IMR-90 (cell line): ENCODE results near the gene OR5AR1. TPM values are rescaled to one million over a fixed set of nuclear protein-coding genes. Genes with fewer than 3 reads are reported as not detected.

Source experiments
- ATAC-seq: fragments of 200-7000 bp; cut with Tn5 transposase; 2 replicates; pipeline ENCODE4 v1.9.1; 2020; ENCODE audit warnings: low read depth, mild to moderate bottlenecking, moderate library complexity
- BruUV-seq: library from RNA; stranded (reverse); fragments of 400-500 nt; replicated peaks from 2 replicates; lab custom pipeline; 2021; lab: Mats Ljungman, UMichigan
- CTCF ChIA-PET: fragments of 300-600 bp; formaldehyde crosslinking; extraction: SDS; loops from one replicate; lab custom pipeline; 2021; ENCODE audit warnings: antibody characterized with exemption; lab: Yijun Ruan, JAX
- POLR2A ChIA-PET: fragments of 300-600 bp; sonication (Branson Sonifier 250); formaldehyde crosslinking; loops from one replicate; lab custom pipeline; 2022; ENCODE audit warnings: antibody characterized with exemption; ENCODE audit not compliant: unreplicated experiment; lab: Charles Lee
- DNase-seq: peaks from one replicate; pipeline ENCODE4 v3.0.0; 2013
- H2AFZ ChIP-seq: replicated peaks from 2 replicates; pipeline ENCODE3; 2013; ENCODE audit warnings: low read length, mild to moderate bottlenecking; ENCODE audit not compliant: poor library complexity
- H2AK5ac ChIP-seq: 2 replicates; pipeline ENCODE4 v1.6.1; 2013; ENCODE audit warnings: low read depth, low read length, inconsistent platforms
- H2AK9ac ChIP-seq: replicated peaks from 2 replicates; pipeline ENCODE3; 2013; ENCODE audit warnings: mild to moderate bottlenecking, low read depth, low read length, moderate library complexity; ENCODE audit not compliant: poor library complexity
- H2BK120ac ChIP-seq: 2 replicates; pipeline ENCODE4 v1.6.1; 2013; ENCODE audit warnings: low read depth, low read length, inconsistent platforms
- H2BK15ac ChIP-seq: 3 replicates; pipeline ENCODE4 v1.6.1; 2013; ENCODE audit warnings: low read depth, low read length, inconsistent platforms
- H2BK20ac ChIP-seq: 2 replicates; pipeline ENCODE4 v1.6.1; 2013; ENCODE audit warnings: low read depth, mild to moderate bottlenecking, inconsistent platforms, low read length, moderate library complexity
- H2BK5ac ChIP-seq: 2 replicates; pipeline ENCODE4 v1.6.1; 2013; ENCODE audit warnings: mild to moderate bottlenecking, low read depth, low read length, inconsistent platforms; ENCODE audit not compliant: poor library complexity, severe bottlenecking
- H3K14ac ChIP-seq: replicated peaks from 2 replicates; pipeline ENCODE4 v1.6.1; 2013; ENCODE audit warnings: low read depth, low read length, inconsistent platforms
- H3K18ac ChIP-seq: 2 replicates; pipeline ENCODE4 v1.6.1; 2013; ENCODE audit warnings: low read depth, low read length, control low read depth
- H3K23ac ChIP-seq: 2 replicates; pipeline ENCODE4 v1.6.1; 2013; ENCODE audit warnings: low read depth, low read length, inconsistent platforms
- H3K27ac ChIP-seq: 2 replicates; pipeline ENCODE4 v1.5.1; 2013; ENCODE audit warnings: mild to moderate bottlenecking, control low read depth, low read length; ENCODE audit not compliant: insufficient read depth
- H3K27me3 ChIP-seq: 2 replicates; pipeline ENCODE4 v1.6.1; 2013; ENCODE audit warnings: low read length; ENCODE audit not compliant: control insufficient read depth, insufficient read depth
- H3K36me3 ChIP-seq: 2 replicates; pipeline ENCODE4 v1.6.1; 2013; ENCODE audit warnings: low read length, mixed read lengths; ENCODE audit not compliant: control insufficient read depth, insufficient read depth
- H3K4ac ChIP-seq: 2 replicates; pipeline ENCODE4 v1.6.1; 2013; ENCODE audit warnings: low read depth, low read length, inconsistent platforms
- H3K4me1 ChIP-seq: 2 replicates; pipeline ENCODE4 v1.6.1; 2013; ENCODE audit warnings: low read length, mixed read lengths; ENCODE audit not compliant: control insufficient read depth, insufficient read depth
- H3K4me2 ChIP-seq: 2 replicates; pipeline ENCODE4 v1.6.1; 2013; ENCODE audit warnings: low read depth, mild to moderate bottlenecking, control low read depth, low read length, moderate library complexity
- H3K4me3 ChIP-seq: 2 replicates; pipeline ENCODE4 v1.5.1; 2013; ENCODE audit warnings: low read depth, mild to moderate bottlenecking, control low read depth, low read length, moderate library complexity; ENCODE audit not compliant: insufficient read depth
- H3K56ac ChIP-seq: 2 replicates; pipeline ENCODE4 v1.6.1; 2013; ENCODE audit warnings: low read length, inconsistent platforms; ENCODE audit not compliant: insufficient read depth; ENCODE audit errors: extremely low read depth
- H3K79me1 ChIP-seq, 2 experiments: 2 replicates each; pipeline ENCODE4 v1.6.1; 2013; ENCODE audit warnings: low read length in 2 of 2, inconsistent platforms in 1 of 2, low read depth in 1 of 2
- H3K9ac ChIP-seq: 2 replicates; pipeline ENCODE4 v1.6.1; 2013; ENCODE audit warnings: low read depth, low read length, control low read depth
- H3K9me1 ChIP-seq: 2 replicates; pipeline ENCODE4 v1.6.1; 2013; ENCODE audit warnings: low read length, inconsistent platforms; ENCODE audit not compliant: insufficient read depth
- H3K9me3 ChIP-seq: 2 replicates; pipeline ENCODE4 v1.6.1; 2013; ENCODE audit warnings: low read length; ENCODE audit not compliant: control insufficient read depth, insufficient read depth
- H4K20me1 ChIP-seq: 2 replicates; pipeline ENCODE4 v1.6.1; 2013; ENCODE audit warnings: low read length, inconsistent platforms; ENCODE audit not compliant: insufficient read depth
- H4K5ac ChIP-seq: 2 replicates; pipeline ENCODE4 v1.6.1; 2013; ENCODE audit warnings: mild to moderate bottlenecking, low read depth, low read length, control low read depth
- H4K8ac ChIP-seq, 2 experiments: 2 replicates each; pipeline ENCODE4 v1.6.1; 2013; ENCODE audit warnings: low read depth in 2 of 2, low read length in 2 of 2, control low read depth in 1 of 2, inconsistent platforms in 1 of 2
- H4K91ac ChIP-seq: 2 replicates; pipeline ENCODE4 v1.6.1; 2013; ENCODE audit warnings: low read depth, low read length, inconsistent platforms; ENCODE audit not compliant: insufficient read depth
- BHLHE40 ChIP-seq: fragments of 150-350 bp; IDR thresholded peaks from 2 replicates; pipeline ENCODE4 v1.6.1; 2016; ENCODE audit warnings: mild to moderate bottlenecking, low read depth, low read length
- CEBPB ChIP-seq: IDR thresholded peaks from 2 replicates; pipeline ENCODE4 v1.6.1; 2012; ENCODE audit warnings: low read depth, low read length, improper control_type of control experiment
- CTCF ChIP-seq: conservative IDR thresholded peaks from 2 replicates; pipeline ENCODE4 v1.5.1; 2012; ENCODE audit warnings: mild to moderate bottlenecking, low read depth, low read length, improper control_type of control experiment
- ELK1 ChIP-seq: fragments of 150-350 bp; IDR thresholded peaks from 2 replicates; pipeline ENCODE4 v1.6.1; 2016; ENCODE audit warnings: low read depth, mild to moderate bottlenecking, low read length, moderate library complexity, borderline replicate concordance
- FOS ChIP-seq: fragments of 150-350 bp; IDR thresholded peaks from 2 replicates; pipeline ENCODE4 v1.6.1; 2016; ENCODE audit warnings: low read depth, low read length
- MAFK ChIP-seq: IDR thresholded peaks from 2 replicates; pipeline ENCODE4 v1.6.1; 2012; ENCODE audit warnings: low read depth, low read length, improper control_type of control experiment
- MAZ ChIP-seq: IDR thresholded peaks from 2 replicates; pipeline ENCODE4 v1.6.1; 2012; ENCODE audit warnings: low read depth, mild to moderate bottlenecking, low read length, improper control_type of control experiment, moderate library complexity, borderline replicate concordance
- MXI1 ChIP-seq: IDR thresholded peaks from 2 replicates; pipeline ENCODE4 v1.6.1; 2012; ENCODE audit warnings: low read depth, mild to moderate bottlenecking, low read length, moderate library complexity, borderline replicate concordance
- NFE2L2 ChIP-seq: fragments of 150-350 bp; IDR thresholded peaks from 2 replicates; pipeline ENCODE4 v1.6.1; 2016; ENCODE audit warnings: low read depth, mild to moderate bottlenecking, low read length
- POLR2A ChIP-seq: IDR thresholded peaks from 2 replicates; pipeline ENCODE4 v1.6.1; 2012; ENCODE audit warnings: mild to moderate bottlenecking, low read depth, low read length
- RAD21 ChIP-seq: IDR thresholded peaks from 2 replicates; pipeline ENCODE4 v1.6.1; 2012; ENCODE audit warnings: low read length, improper control_type of control experiment
- RCOR1 ChIP-seq: IDR thresholded peaks from 2 replicates; pipeline ENCODE4 v1.6.1; 2012; ENCODE audit warnings: mild to moderate bottlenecking, low read length, improper control_type of control experiment; ENCODE audit not compliant: insufficient replicate concordance
- RFX5 ChIP-seq: IDR thresholded peaks from 2 replicates; pipeline ENCODE4 v1.8.0; 2012; ENCODE audit warnings: low read depth, mild to moderate bottlenecking, low read length, moderate library complexity
- SMC3 ChIP-seq: fragments of 150-350 bp; IDR thresholded peaks from 2 replicates; pipeline ENCODE4 v1.6.1; 2016; ENCODE audit warnings: low read depth, mild to moderate bottlenecking, antibody characterized with exemption, low read length, moderate library complexity
- USF2 ChIP-seq: fragments of 150-350 bp; IDR thresholded peaks from 2 replicates; pipeline ENCODE4 v1.6.1; 2017; ENCODE audit warnings: mild to moderate bottlenecking, antibody characterized with exemption, low read length, low read depth
- WGBS, 2 experiments: methylation state at CpG; one replicate each; pipeline versions ENCODE4 v1.1.5 to v1.1.7; 2013; ENCODE audit warnings: missing lambda C conversion rate in 2 of 2; ENCODE audit not compliant: insufficient read length in 1 of 2; ENCODE audit errors: extremely low coverage in 2 of 2; 5-methylcytosine and 5-hydroxymethylcytosine counted together
- dilution Hi-C: fragments of 300-500 bp; cut with HindIII; formaldehyde crosslinking; loops from one replicate; pipeline ENCODE4 v1.14.3; 2018; ENCODE audit warnings: low sequenced_read_pairs; ENCODE audit not compliant: unreplicated experiment
- in situ Hi-C: fragments of 300-500 bp; cut with MboI; formaldehyde crosslinking; loops from 3 replicates; pipeline ENCODE4 v1.14.3; 2019; ENCODE audit warnings: low sequenced_read_pairs, inconsistent platforms, mixed read lengths
- intact Hi-C: fragments of 100-400 bp; cut with micrococcal nuclease; formaldehyde crosslinking; loops from 2 replicates; pipeline ENCODE4 v1.10.0; 2022
- polyA plus RNA-seq, 3 experiments: library from polyadenylated mRNA; depleted of rRNA; stranded (reverse); fragments of >200 nt; gene quantifications; 2 replicates each; pipeline ENCODE4 v1.2.3, GENCODE V29; 2012; ENCODE audit warnings: low replicate concordance in 1 of 3
- total RNA-seq: library from RNA; depleted of rRNA; stranded (reverse); fragments of >200 nt; gene quantifications from 2 replicates; pipeline ENCODE4 v1.2.3, GENCODE V29; 2012

The OR5AR1 gene
- total and polyA plus RNA-seq, 2 of the 4 experiments (the other 2 are of a cell fraction), result not detected

- ATAC-seq (no peak), DNase-seq (no peak)
- Histone ChIP-seq H3K14ac (no peak overlapping the region), H4K5ac (no peak overlapping the region), H3K9me1 (no peaks in the 10 kb centered on the region), H2BK120ac (no peak overlapping the region), H3K56ac (no peak overlapping the region), H4K91ac (no peak overlapping the region), H3K23ac (no peak overlapping the region), H4K8ac (no peak overlapping the region), H3K9me3 (peaks cover 7% of the 10 kb centered on the region), H2BK20ac (no peak overlapping the region), H3K36me3 (no peaks in the 10 kb centered on the region), H3K4me1 (no peaks in the 10 kb centered on the region), H4K20me1 (no peaks in the 10 kb centered on the region), H3K4me3 (no peak overlapping the region), H2BK5ac (no peak overlapping the region), H2AK5ac (no peak overlapping the region), H3K79me1 (no peaks in the 10 kb centered on the region), H2AFZ (no peak overlapping the region), H2BK15ac (no peak overlapping the region), H3K18ac (no peak overlapping the region), H3K27ac (no peak overlapping the region), H3K4ac (no peak overlapping the region), H3K4me2 (no peak overlapping the region), H3K9ac (no peak overlapping the region), H3K27me3 (no peaks in the 10 kb centered on the region), H2AK9ac (no peak overlapping the region)
- dilution Hi-C loops (no loop called here), in situ Hi-C loops (no loop called here), intact Hi-C loops (loop anchor here (2.0 kb wide), 1 partner anchor 24 kb away; no protein-coding TSS in a partner anchor)
- BruUV-seq, result no TSS peak
- ChIA-PET CTCF (no interaction called here), POLR2A (no interaction called here)
- WGBS, 2 experiments, result no CpG with 5 or more reads among the region's 10 CpGs
- TF ChIP-seq POLR2A (no peak), MXI1 (no peak), USF2 (no peak), RAD21 (no peak), ELK1 (no peak), CTCF (no peak), CEBPB (no peak), MAFK (no peak), SMC3 (no peak), NFE2L2 (no peak), RCOR1 (no peak), BHLHE40 (no peak), MAZ (no peak), FOS (no peak), RFX5 (no peak)
Observed at GRCh38 chr11:56700242-56700913, 36.9 kb downstream of the OR5AR1 start.
